C4-2B (cell line): ENCODE measurements around the gene TMEM139.
"Not testable (repeated sequence)": the region's sequence is repeated elsewhere in the genome, so short reads cannot be mapped to it uniquely, and the experiment has no call there.

ENCODE experiments used
- H3K27ac ChIP-seq: fragments of 450-650 bp; 2 replicates; pipeline ENCODE4 v1.5.1; 2017
- ZFX ChIP-seq: fragments of 450-650 bp; IDR thresholded peaks from 2 replicates; pipeline ENCODE4 v1.6.1; 2017
- TF ChIP-seq, protein P1 (sequence below): fragments of 450-650 bp; conservative IDR thresholded peaks from 2 replicates; pipeline ENCODE4 v1.5.1; 2017; ENCODE audit warnings: mild to moderate bottlenecking

The TMEM139 gene

DNA sequence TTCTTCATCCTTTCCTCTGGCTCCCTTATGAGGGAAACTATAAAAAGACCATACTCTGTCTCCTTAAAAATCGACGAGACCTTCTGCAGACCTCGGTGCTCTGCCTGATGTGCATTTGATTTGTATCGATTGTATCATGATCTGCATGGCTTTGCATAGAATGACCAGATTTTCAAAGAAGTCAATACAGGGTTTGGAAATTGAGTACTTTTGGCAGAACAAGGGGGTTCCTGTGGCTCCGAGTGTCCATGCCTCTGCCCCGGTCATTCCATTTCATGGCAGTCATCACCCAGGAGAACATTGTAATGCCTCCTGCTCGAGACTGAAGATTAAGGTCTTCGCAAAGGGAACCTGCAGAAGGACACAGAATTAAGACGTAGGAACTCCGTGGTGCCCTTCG lies 4.1 kb downstream of the TMEM139 start:
- TF ChIP-seq, protein P1, sequence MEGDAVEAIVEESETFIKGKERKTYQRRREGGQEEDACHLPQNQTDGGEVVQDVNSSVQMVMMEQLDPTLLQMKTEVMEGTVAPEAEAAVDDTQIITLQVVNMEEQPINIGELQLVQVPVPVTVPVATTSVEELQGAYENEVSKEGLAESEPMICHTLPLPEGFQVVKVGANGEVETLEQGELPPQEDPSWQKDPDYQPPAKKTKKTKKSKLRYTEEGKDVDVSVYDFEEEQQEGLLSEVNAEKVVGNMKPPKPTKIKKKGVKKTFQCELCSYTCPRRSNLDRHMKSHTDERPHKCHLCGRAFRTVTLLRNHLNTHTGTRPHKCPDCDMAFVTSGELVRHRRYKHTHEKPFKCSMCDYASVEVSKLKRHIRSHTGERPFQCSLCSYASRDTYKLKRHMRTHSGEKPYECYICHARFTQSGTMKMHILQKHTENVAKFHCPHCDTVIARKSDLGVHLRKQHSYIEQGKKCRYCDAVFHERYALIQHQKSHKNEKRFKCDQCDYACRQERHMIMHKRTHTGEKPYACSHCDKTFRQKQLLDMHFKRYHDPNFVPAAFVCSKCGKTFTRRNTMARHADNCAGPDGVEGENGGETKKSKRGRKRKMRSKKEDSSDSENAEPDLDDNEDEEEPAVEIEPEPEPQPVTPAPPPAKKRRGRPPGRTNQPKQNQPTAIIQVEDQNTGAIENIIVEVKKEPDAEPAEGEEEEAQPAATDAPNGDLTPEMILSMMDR, result no peak
- TF ChIP-seq ZFX, result no peak
- peak overlapping the region; percentile 85 for H3K27ac ChIP-seq

DNA sequence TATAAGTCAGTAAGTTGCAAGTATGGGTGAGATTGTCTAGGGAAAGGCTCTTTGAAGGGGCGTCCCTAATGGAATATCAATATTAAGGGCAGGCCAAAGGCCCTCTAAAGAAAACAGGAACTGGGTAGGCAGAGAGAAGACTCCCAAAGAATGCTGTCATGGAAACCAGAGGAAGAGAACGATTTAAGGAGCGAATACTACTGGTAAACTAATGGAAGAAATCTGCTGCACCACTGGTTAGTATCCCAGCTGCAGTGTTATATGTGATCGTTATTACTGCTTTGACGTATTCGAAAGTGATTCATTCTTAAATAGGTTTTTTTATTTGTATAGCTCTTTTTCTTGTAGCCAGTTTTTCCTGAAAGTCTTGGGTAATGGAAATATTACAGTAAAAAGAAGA lies 4.7 kb downstream of the TMEM139 start:
- no peak overlapping the region for H3K27ac ChIP-seq
- TF ChIP-seq ZFX, result no peak

DNA sequence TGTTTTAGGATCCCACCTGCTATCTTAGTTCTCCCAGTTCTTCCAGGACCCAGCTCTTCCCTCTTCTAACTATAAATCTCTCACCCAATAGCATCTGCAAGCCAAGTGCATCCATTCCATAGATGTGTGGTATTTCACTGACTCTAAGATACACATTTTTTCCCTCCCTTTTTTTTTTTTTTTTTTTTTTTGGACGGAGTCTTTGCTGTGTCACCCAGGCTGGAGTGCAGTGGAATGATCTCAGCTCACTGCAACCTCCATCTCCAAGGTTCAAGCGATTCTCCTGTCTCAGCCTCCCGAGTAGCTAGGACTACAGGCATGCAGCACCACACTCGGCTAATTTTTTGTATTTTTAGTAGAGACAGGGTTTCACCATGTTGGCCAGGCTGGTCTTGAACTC lies 5.1 kb downstream of the TMEM139 start:
- H3K27ac ChIP-seq, result not testable (repeated sequence)

DNA sequence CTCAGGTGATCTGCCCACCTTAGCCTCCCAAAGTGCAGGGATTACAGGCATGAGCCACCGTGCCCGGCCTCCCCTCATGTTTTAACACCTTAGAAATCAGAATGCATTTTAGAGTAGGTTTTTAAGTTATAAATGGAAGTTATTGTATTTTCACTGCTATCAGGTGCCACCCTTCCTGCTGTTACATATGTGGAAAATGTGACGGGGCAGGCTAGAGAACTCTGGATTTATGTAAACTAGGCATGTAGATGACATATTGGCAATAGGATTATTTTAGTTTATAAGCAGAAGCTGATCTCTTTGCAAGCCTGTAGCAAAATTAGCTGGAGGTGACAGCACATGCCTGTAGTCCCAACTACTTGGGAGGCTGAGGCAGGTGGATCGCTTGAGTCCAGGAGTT lies 5.5 kb downstream of the TMEM139 start:
- H3K27ac ChIP-seq, result no peak overlapping the region
- no peak for TF ChIP-seq ZFX
- TF ChIP-seq, protein P1, result no peak

DNA sequence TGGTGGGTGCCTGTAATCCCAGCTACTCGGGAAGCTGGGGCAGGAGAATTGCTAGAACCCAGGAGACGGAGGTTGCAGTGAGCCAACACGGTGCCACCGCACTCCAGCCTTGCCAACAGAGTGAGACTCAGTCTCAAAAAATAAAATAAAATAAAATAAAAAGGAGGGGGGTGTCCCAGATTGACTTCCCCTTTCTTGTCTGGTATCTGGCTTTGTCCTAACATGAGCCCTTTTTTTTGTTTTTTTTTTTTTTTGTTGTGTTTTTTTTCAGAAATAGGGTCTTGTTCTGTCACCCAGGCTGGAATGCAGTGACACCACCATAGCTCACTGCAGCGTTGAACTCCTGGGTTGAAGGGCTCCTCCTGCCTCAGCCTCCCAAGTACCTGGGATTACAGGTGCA lies 8.1 kb downstream of the TMEM139 start:
- TF ChIP-seq, protein P1, result no peak
- TF ChIP-seq ZFX, result no peak
- no peak overlapping the region for H3K27ac ChIP-seq

DNA sequence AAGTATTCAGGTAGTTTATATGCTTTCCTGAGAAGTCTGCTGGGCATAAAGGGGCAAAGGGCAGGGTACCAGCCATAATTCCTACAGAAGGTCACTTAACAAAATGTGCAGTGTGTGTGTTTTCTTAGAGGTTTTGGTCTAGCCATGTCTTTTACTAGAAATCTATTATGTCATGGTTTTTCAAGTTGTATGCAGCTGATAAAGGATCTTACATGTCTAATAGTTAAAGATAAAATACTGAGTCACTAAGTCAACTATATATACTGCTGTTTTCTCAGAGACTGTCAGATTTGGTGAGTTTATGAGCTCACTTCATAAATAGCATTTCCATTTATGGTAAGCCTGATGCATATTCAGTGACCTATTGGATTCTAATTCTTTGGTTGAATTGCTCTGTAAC lies 11.1 kb downstream of the TMEM139 start:
- no peak for TF ChIP-seq ZFX
- TF ChIP-seq, protein P1, result no peak
- H3K27ac ChIP-seq, result no peak overlapping the region

DNA sequence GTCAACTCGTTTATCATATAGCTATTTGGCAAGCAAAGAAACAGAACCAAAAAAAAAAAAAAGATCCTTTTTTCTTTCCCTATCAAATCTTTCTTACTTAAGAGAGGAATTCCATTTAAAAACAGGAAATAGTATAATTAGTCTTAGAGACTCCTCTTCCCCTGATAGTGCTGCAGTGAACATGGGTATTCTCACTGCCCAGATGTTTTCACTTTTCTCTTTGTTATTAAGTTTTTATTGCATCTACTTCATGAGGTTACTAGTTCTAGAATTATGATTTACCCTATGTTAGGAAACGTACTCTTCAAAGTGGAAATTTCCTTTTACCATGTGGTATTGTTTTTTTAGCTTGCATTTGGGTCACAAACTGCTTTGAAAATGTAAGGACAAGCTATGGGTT lies 11.9 kb downstream of the TMEM139 start:
- no peak overlapping the region for H3K27ac ChIP-seq

DNA sequence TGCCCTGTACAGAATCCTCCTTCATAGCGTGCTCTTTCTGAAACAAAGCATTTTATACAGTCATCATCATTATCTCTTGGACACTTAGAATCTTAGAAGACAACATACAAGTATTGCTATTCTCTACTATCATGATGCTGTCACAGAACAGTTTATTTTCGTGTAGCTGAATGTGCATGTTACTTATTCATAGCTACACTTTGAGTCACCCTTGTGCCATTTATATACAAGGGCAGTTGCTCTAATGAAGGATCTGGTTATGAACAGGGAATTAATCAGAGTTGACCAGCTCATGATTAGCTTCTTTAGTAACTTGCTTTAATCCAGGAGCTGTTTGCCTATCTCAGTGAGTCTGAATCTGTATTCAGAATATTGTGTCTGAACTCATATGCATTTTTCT lies 14.6 kb downstream of the TMEM139 start:
- no peak overlapping the region for H3K27ac ChIP-seq
- TF ChIP-seq, protein P1, result no peak
- no peak for TF ChIP-seq ZFX

More for the DNA sequence above, 11.9 kb downstream of the TMEM139 start:
- TF ChIP-seq, protein P1, result no peak
- TF ChIP-seq ZFX, result no peak

DNA sequence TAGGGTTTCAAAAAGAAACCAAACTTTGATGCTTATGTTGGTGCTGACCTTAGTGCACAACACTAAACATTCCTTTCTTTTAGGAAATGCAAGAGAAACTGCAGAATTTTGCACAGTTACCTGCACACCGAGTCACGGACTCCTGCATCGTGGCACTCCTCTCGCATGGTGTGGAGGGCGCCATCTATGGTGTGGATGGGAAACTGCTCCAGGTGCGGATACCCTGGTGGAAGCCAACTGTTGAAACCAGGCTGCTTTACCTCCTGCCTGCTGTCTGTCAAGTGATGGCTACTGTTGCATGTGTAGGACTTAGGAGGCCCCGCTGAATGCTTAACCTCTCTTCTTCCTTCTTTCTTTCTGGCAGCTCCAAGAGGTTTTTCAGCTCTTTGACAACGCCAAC lies 15.1 kb downstream of the TMEM139 start:
- H3K27ac ChIP-seq, result peak overlapping the region; percentile 61
- TF ChIP-seq ZFX, result no peak
- TF ChIP-seq, protein P1, result peak; percentile 83
